ENCODE results near the gene IRF2BPL.

- TF ChIP-seq EZH2 (IDR thresholded peaks at IDR 0.05) (no peak), POLR2AphosphoS5 (IDR thresholded peaks at IDR 0.05; ENCODE audit: low read depth, low read length) (no peak), CTCF (IDR thresholded peaks at IDR 0.05 in 2 of 3, conservative IDR thresholded peaks at IDR 0.05 in 1 of 3; ENCODE audit: borderline replicate concordance in 1 of 3, insufficient read depth in 1 of 3, low read depth in 2 of 3, low read length in 2 of 3) (no peak), YY1 (IDR thresholded peaks at IDR 0.05; ENCODE audit: extremely low read depth, insufficient replicate concordance, low read depth, low read length) (no peak), SP1 (IDR thresholded peaks at IDR 0.05; ENCODE audit: low read depth) (no peak), RAD21 (IDR thresholded peaks at IDR 0.05; ENCODE audit: low read depth) (no peak), POLR2A (IDR thresholded peaks at IDR 0.05; ENCODE audit: borderline replicate concordance, extremely low read depth, insufficient read depth, insufficient read length) (no peak), CEBPB (IDR thresholded peaks at IDR 0.05; ENCODE audit: low read depth) (no peak), SRF (IDR thresholded peaks at IDR 0.05; ENCODE audit: low read depth) (no peak), EGR1 (IDR thresholded peaks at IDR 0.05; ENCODE audit: low read depth) (no peak), MAX (IDR thresholded peaks at IDR 0.05) (no peak), REST (IDR thresholded peaks at IDR 0.05; ENCODE audit: low read depth) (no peak), SIN3A (IDR thresholded peaks at IDR 0.05; ENCODE audit: low read depth) (no peak)
Measured at GRCh38 chr14:77063571-77064171, 35.2 kb upstream of the IRF2BPL start.
